ENCODE results near the gene VASN.

Gene VASN

GRCh38 chr16:4364196-4365013, 7.2 kb upstream of the VASN start:
- ChIA-PET CTCF (interaction anchor here (0.6 kb wide), 1 partner anchor 40 kb away, joined by 4 read pairs; no protein-coding TSS in a partner anchor), POLR2A (interaction anchor here (2.1 kb wide), 1 partner anchor 13 kb away, joined by 8 read pairs; the partner anchor contains the start of gene PAM16)
- DNase-seq (ENCODE audit: extremely low spot score), result no peak
- TF ChIP-seq SUZ12 (IDR thresholded peaks at IDR 0.05) (no peak), NFRKB (IDR thresholded peaks at IDR 0.05) (no peak), PKNOX1 (IDR thresholded peaks at IDR 0.05) (no peak), TARDBP (IDR thresholded peaks at IDR 0.05) (no peak), L3MBTL2 (conservative IDR thresholded peaks at IDR 0.05) (no peak), ARNT (IDR thresholded peaks at IDR 0.05) (no peak), FOXA1 (IDR thresholded peaks at IDR 0.05) (no peak), LEF1 (IDR thresholded peaks at IDR 0.05; ENCODE audit: borderline replicate concordance) (no peak), CTBP1 (IDR thresholded peaks at IDR 0.05; ENCODE audit: borderline replicate concordance) (no peak), FOXM1 (IDR thresholded peaks at IDR 0.05; ENCODE audit: borderline replicate concordance) (no peak), FOXK2 (IDR thresholded peaks at IDR 0.05) (no peak), SP1 (IDR thresholded peaks at IDR 0.05) (no peak), ELF4 (IDR thresholded peaks at IDR 0.05) (no peak)

- POLR2A ChIA-PET, result interaction anchor here (2.1 kb wide), 1 partner anchor 14 kb away, joined by 8 read pairs; the partner anchor contains the start of gene PAM16
- TF ChIP-seq SUZ12 (IDR thresholded peaks at IDR 0.05), result no peak
- no peak for TF ChIP-seq NFRKB (IDR thresholded peaks at IDR 0.05)
- TF ChIP-seq CTBP1 (IDR thresholded peaks at IDR 0.05; ENCODE audit: borderline replicate concordance), result no peak
- no peak for DNase-seq (ENCODE audit: extremely low spot score)
- CTCF ChIA-PET, result no interaction called here
Measured at GRCh38 chr16:4365014-4365406, 6.6 kb upstream of the VASN start.

- no peak for DNase-seq (ENCODE audit: extremely low spot score)
- CTCF ChIA-PET, result no interaction called here
- TF ChIP-seq PKNOX1 (IDR thresholded peaks at IDR 0.05) (no peak), L3MBTL2 (conservative IDR thresholded peaks at IDR 0.05) (no peak), BHLHE40 (IDR thresholded peaks at IDR 0.05; ENCODE audit: borderline replicate concordance) (no peak), FOXK2 (IDR thresholded peaks at IDR 0.05) (no peak), LEF1 (IDR thresholded peaks at IDR 0.05; ENCODE audit: borderline replicate concordance) (no peak), TARDBP (IDR thresholded peaks at IDR 0.05) (no peak), FOXM1 (IDR thresholded peaks at IDR 0.05; ENCODE audit: borderline replicate concordance) (no peak), ARNT (IDR thresholded peaks at IDR 0.05) (no peak), HDGF (IDR thresholded peaks at IDR 0.05; ENCODE audit: borderline replicate concordance) (no peak), SP1 (IDR thresholded peaks at IDR 0.05) (no peak), SUZ12 (IDR thresholded peaks at IDR 0.05) (no peak)
- POLR2A ChIA-PET, result interaction anchor here (1.0 to 2.1 kb wide), 2 partner anchors 15 to 28 kb away, joined by 3 to 8 read pairs; partner anchors contain the start of gene PAM16
Measured at GRCh38 chr16:4365615-4366014, 6.0 kb upstream of the VASN start.

GRCh38 chr16:4366016-4366415, 5.6 kb upstream of the VASN start:
- POLR2A ChIA-PET, result interaction anchor here (1.0 to 2.1 kb wide), 2 partner anchors 15 to 27 kb away, joined by 3 to 8 read pairs; partner anchors contain the start of gene PAM16
- TF ChIP-seq ELF4 (IDR thresholded peaks at IDR 0.05), result no peak
- TF ChIP-seq FOXM1 (IDR thresholded peaks at IDR 0.05; ENCODE audit: borderline replicate concordance), result no peak
- TF ChIP-seq SP1 (IDR thresholded peaks at IDR 0.05), result no peak
- no peak for TF ChIP-seq FOXK2 (IDR thresholded peaks at IDR 0.05)
- no peak for TF ChIP-seq NFRKB (IDR thresholded peaks at IDR 0.05)
- no peak for TF ChIP-seq ARNT (IDR thresholded peaks at IDR 0.05)
- no peak for TF ChIP-seq HDGF (IDR thresholded peaks at IDR 0.05; ENCODE audit: borderline replicate concordance)
- no peak for TF ChIP-seq FOXA1 (IDR thresholded peaks at IDR 0.05)
- no peak for TF ChIP-seq L3MBTL2 (conservative IDR thresholded peaks at IDR 0.05)
- no peak for TF ChIP-seq BHLHE40 (IDR thresholded peaks at IDR 0.05; ENCODE audit: borderline replicate concordance)
- TF ChIP-seq PKNOX1 (IDR thresholded peaks at IDR 0.05), result no peak
- no peak for TF ChIP-seq LEF1 (IDR thresholded peaks at IDR 0.05; ENCODE audit: borderline replicate concordance)
- no peak for TF ChIP-seq CTBP1 (IDR thresholded peaks at IDR 0.05; ENCODE audit: borderline replicate concordance)
- TF ChIP-seq SUZ12 (IDR thresholded peaks at IDR 0.05), result no peak
- no peak for DNase-seq (ENCODE audit: extremely low spot score)
- CTCF ChIA-PET, result no interaction called here

- CTCF ChIA-PET, result no interaction called here
- TF ChIP-seq PKNOX1 (IDR thresholded peaks at IDR 0.05) (no peak), LEF1 (IDR thresholded peaks at IDR 0.05; ENCODE audit: borderline replicate concordance) (no peak), CTBP1 (IDR thresholded peaks at IDR 0.05; ENCODE audit: borderline replicate concordance) (no peak), ARNT (IDR thresholded peaks at IDR 0.05) (no peak), L3MBTL2 (conservative IDR thresholded peaks at IDR 0.05) (no peak), ELF4 (IDR thresholded peaks at IDR 0.05) (no peak), ZNF384 (IDR thresholded peaks at IDR 0.05) (no peak), FOXM1 (IDR thresholded peaks at IDR 0.05; ENCODE audit: borderline replicate concordance) (no peak), BHLHE40 (IDR thresholded peaks at IDR 0.05; ENCODE audit: borderline replicate concordance) (no peak), NFRKB (IDR thresholded peaks at IDR 0.05) (no peak), SUZ12 (IDR thresholded peaks at IDR 0.05) (no peak), TARDBP (IDR thresholded peaks at IDR 0.05) (no peak), SP1 (IDR thresholded peaks at IDR 0.05) (no peak), FOXA1 (IDR thresholded peaks at IDR 0.05) (no peak), HDGF (IDR thresholded peaks at IDR 0.05; ENCODE audit: borderline replicate concordance) (no peak), FOXK2 (IDR thresholded peaks at IDR 0.05) (no peak)
- POLR2A ChIA-PET, result no interaction called here
- DNase-seq (ENCODE audit: extremely low spot score), result no peak
Measured at GRCh38 chr16:4367393-4367856, 4.2 kb upstream of the VASN start.
